ENCODE measurements around the gene TGFBR3. TPM values are rescaled to one million over a fixed set of nuclear protein-coding genes. Genes with fewer than 3 reads are reported as not detected.

TGFBR3 gene
- polyA plus RNA-seq, 1 donor (not counting 4 experiments of a cell fraction or from before 2014, with no cell fraction given): 1.2 TPM

- no peak overlapping the region for H3K27ac ChIP-seq (ENCODE audit: control insufficient read depth, insufficient read depth, low read length)
- H3K79me2 ChIP-seq (ENCODE audit: control insufficient read depth, insufficient read depth, low read length): no peaks in the 10 kb centered on the region
- H3K4me2 ChIP-seq (ENCODE audit: control insufficient read depth, extremely low read depth, insufficient read depth, low read depth, low read length): no peak overlapping the region
- FAIRE-seq: no peak
- H3K9ac ChIP-seq (ENCODE audit: control insufficient read depth, extremely low read depth, insufficient read depth, low read length): no peak overlapping the region
- H3K27me3 ChIP-seq (ENCODE audit: control insufficient read depth, extremely low read depth, insufficient read depth, low read length): no peaks in the 10 kb centered on the region
- H3K36me3 ChIP-seq (ENCODE audit: control insufficient read depth in 2 of 2, extremely low read depth in 1 of 2, insufficient read depth in 2 of 2, low read length in 2 of 2): no peaks in the 10 kb centered on the region
- dilution Hi-C loops (cut with MboI; ENCODE audit: extremely low pct_ligation_motif_present, low sequenced_read_pairs): no loop called here
- no peak for DNase-seq (ENCODE audit: low read depth, low spot score)
- H3K9me1 ChIP-seq (ENCODE audit: control insufficient read depth, extremely low read depth, insufficient read depth, low read length): no peaks in the 10 kb centered on the region
- H3K9me3 ChIP-seq (ENCODE audit: control insufficient read depth, low read depth, low read length): no peaks in the 10 kb centered on the region
- no peak overlapping the region for H2AFZ ChIP-seq (ENCODE audit: control insufficient read depth, low read length)
- no peaks in the 10 kb centered on the region for H4K20me1 ChIP-seq (ENCODE audit: control insufficient read depth, extremely low read depth, insufficient read depth, low read length)
- TF ChIP-seq EZH2 (IDR thresholded peaks at IDR 0.05; ENCODE audit: low read length): no peak
- H3K4me1 ChIP-seq (ENCODE audit: control insufficient read depth, extremely low read depth, insufficient read depth, low read length): no peaks in the 10 kb centered on the region
- no peak overlapping the region for H3K4me3 ChIP-seq (ENCODE audit: control insufficient read depth in 2 of 3, extremely low read depth in 1 of 3, insufficient read depth in 2 of 3, low read depth in 1 of 3, low read length in 3 of 3)
Observed at GRCh38 chr1:91630803-91631202, 255.1 kb downstream of the TGFBR3 start.

Small RNA genes within 50 kb of the gene (small RNA-seq; reads per million reads assigned to genes)
- gene RN7SL653P (ENCODE audit: insufficient read length in 3 of 3, low read depth in 3 of 3, low replicate concordance in 1 of 3): 0 reads per million in 3 experiments

Other genes starting within 250 kb of the TGFBR3 start
- gene BRDT, start 63.2 kb upstream of the TGFBR3 start, polyA plus RNA-seq: not detected in 3 replicates
- 1.4 to 3.4 TPM (median 3.0 TPM) in 3 replicates for gene EPHX4, start 143.8 kb upstream of the TGFBR3 start, polyA plus RNA-seq
- gene SETSIP, start 189.3 kb upstream of the TGFBR3 start, polyA plus RNA-seq: 0.06 to 0.89 TPM (median 0.33 TPM) in 3 replicates
- gene BTBD8, start 194.2 kb upstream of the TGFBR3 start, polyA plus RNA-seq: 0.76 to 1.4 TPM (median 0.85 TPM) in 3 replicates

All from keratinocyte (primary cell).